Kidney (tissue), 14 donors: ENCODE measurements around the gene SEZ6L. TPM values are rescaled to one million over a fixed set of nuclear protein-coding genes. Genes with fewer than 3 reads are reported as not detected.

ENCODE experiments used
- DNase-seq, 5 donors: peaks; one replicate each; pipeline ENCODE4 v3.0.0-alpha.2; 2013 to 2020
- FAIRE-seq: peaks from 2 replicates; lab custom pipeline; 2012; peaks lifted over from hg19 to GRCh38; lab: Jason Lieb, UNC
- H3K27ac ChIP-seq, 2 donors: one replicate each; pipeline ENCODE4 v1.7.0; 2013; ENCODE audit warnings: low read depth in 2 of 2, low read length in 2 of 2, inconsistent platforms in 1 of 2
- H3K27me3 ChIP-seq: one replicate; pipeline ENCODE4 v1.7.1; 2013; ENCODE audit warnings: low read length, inconsistent platforms; ENCODE audit not compliant: control insufficient read depth, insufficient read depth
- H3K36me3 ChIP-seq, 3 donors: one replicate each; pipeline versions ENCODE4 v1.7.0 to v1.7.1; 2013; ENCODE audit warnings: low read length in 3 of 3, control low read depth in 1 of 3, inconsistent platforms in 1 of 3; ENCODE audit not compliant: insufficient read depth in 3 of 3, control insufficient read depth in 2 of 3
- H3K4me1 ChIP-seq, 3 donors: one replicate each; pipeline versions ENCODE4 v1.7.0 to v1.7.1; 2013; ENCODE audit warnings: low read length in 3 of 3, inconsistent platforms in 1 of 3, low read depth in 1 of 3; ENCODE audit not compliant: control insufficient read depth in 2 of 3, insufficient read depth in 2 of 3
- H3K4me3 ChIP-seq, 3 donors: one replicate each; pipeline versions ENCODE4 v1.7.0 to v1.8.1; 2013; ENCODE audit warnings: low read length in 3 of 3, control low read depth in 1 of 3, inconsistent platforms in 1 of 3
- H3K9ac ChIP-seq, 3 donors: one replicate each; pipeline versions ENCODE4 v1.7.0 to v1.7.1; 2013; ENCODE audit warnings: low read length in 3 of 3, control low read depth in 1 of 3, inconsistent platforms in 1 of 3
- H3K9me3 ChIP-seq, 3 donors: one replicate each; pipeline versions ENCODE4 v1.7.0 to v1.7.1; 2013; ENCODE audit warnings: low read length in 3 of 3, control low read depth in 1 of 3, inconsistent platforms in 1 of 3; ENCODE audit not compliant: control insufficient read depth in 2 of 3, insufficient read depth in 1 of 3
- CTCF ChIP-seq: IDR thresholded peaks from 3 replicates; pipeline ENCODE4 v1.5.1; 2012; ENCODE audit warnings: mild to moderate bottlenecking, moderate library complexity, borderline replicate concordance; ENCODE audit not compliant: insufficient read depth; ENCODE audit errors: extremely low read depth
- intact Hi-C: fragments of 100-400 bp; cut with DNase I; formaldehyde crosslinking; loops from one replicate; pipeline ENCODE4 v1.11.1; 2022
- polyA plus RNA-seq: library from polyadenylated mRNA; stranded (reverse); fragments of 350-450 nt; fragmentation: Illumina TruSeq; extraction: RNeasy Lipid Tissue Mini Kit (QIAGEN cat#74804); gene quantifications from one replicate; pipeline ENCODE4 v1.2.3, GENCODE V29; 2014; ENCODE audit warnings: low read depth, low replicate concordance; ENCODE audit not compliant: insufficient read depth
- total RNA-seq: library from RNA; stranded (reverse); fragmentation: NEBNext Ultra II Directional; extraction: Animal tissue kit (Norgen Biotek cat#: 25700); gene quantifications from one replicate; pipeline ENCODE4 v1.2.1, GENCODE V29; 2021
- donor health status: control.
- donor health status: control.
- donor health status: control.
- donor health status: control.
- donor health status: control.
- donor health status: DM: yes; HTN: yes; CAD: no.
- donor health status: Normal renal cell carcinoma (clear cell type).

The SEZ6L gene
- total and polyA plus RNA-seq, 2 donors from 2014 or later, result 0.09 to 0.19 TPM

- no peak overlapping the region for H3K4me3 ChIP-seq
- H3K4me1 ChIP-seq, result no peaks in the 10 kb centered on the region
- TF ChIP-seq CTCF, result no peak
- H3K27ac ChIP-seq, result no peak overlapping the region
- no peak overlapping the region for H3K9ac ChIP-seq
- H3K9me3 ChIP-seq, result no peaks in the 10 kb centered on the region
- intact Hi-C loops, result no loop called here
- H3K27me3 ChIP-seq, result no peaks in the 10 kb centered on the region
- no peaks in the 10 kb centered on the region for H3K36me3 ChIP-seq
- no peak for DNase-seq
- no peak for FAIRE-seq
Observed at GRCh38 chr22:26197425-26197824, 28.2 kb downstream of the SEZ6L start.

DNA sequence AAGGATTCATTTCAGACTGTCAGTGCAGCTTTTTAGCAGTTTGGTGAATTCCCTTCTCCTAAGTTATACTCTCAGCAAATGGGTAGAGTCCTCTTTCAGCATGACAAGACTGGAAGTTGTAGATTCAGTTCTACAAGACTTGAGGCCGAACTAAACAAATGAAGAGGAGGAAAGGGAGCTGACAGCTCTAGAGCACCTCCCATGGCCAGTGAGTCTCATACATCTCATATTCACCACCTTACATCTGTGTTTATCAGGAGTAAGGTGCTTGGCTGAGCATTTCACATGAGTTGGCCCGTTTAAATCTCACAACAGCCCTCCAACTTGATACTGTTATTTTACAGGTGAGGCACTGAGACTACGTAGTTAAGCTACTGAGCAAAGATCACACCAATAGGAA is 30.4 kb downstream of the SEZ6L start:
- Histone ChIP-seq H3K4me1 (no peaks in the 10 kb centered on the region), H3K27ac (no peak overlapping the region), H3K4me3 (no peak overlapping the region), H3K36me3 (no peaks in the 10 kb centered on the region), H3K9ac (no peak overlapping the region), H3K9me3 (no peaks in the 10 kb centered on the region), H3K27me3 (no peaks in the 10 kb centered on the region)
- intact Hi-C loops, result no loop called here
- DNase-seq, result no peak
- FAIRE-seq, result no peak
- no peak for TF ChIP-seq CTCF

GRCh38 chr22:26202280-26202924 is 33.1 kb downstream of the SEZ6L start:
- H3K4me3 ChIP-seq, result no peak overlapping the region
- H3K9ac ChIP-seq, result no peak overlapping the region
- FAIRE-seq, result no peak
- no peak for DNase-seq
- H3K36me3 ChIP-seq, result no peaks in the 10 kb centered on the region
- no peak overlapping the region for H3K27ac ChIP-seq
- intact Hi-C loops, result no loop called here
- no peaks in the 10 kb centered on the region for H3K9me3 ChIP-seq
- no peaks in the 10 kb centered on the region for H3K4me1 ChIP-seq
- TF ChIP-seq CTCF, result no peak
- no peaks in the 10 kb centered on the region for H3K27me3 ChIP-seq

- FAIRE-seq (no peak), DNase-seq (no peak)
- TF ChIP-seq CTCF, result no peak
- Histone ChIP-seq H3K9ac (no peak overlapping the region), H3K4me3 (no peak overlapping the region), H3K27ac (no peak overlapping the region), H3K36me3 (no peaks in the 10 kb centered on the region), H3K27me3 (no peaks in the 10 kb centered on the region), H3K4me1 (no peaks in the 10 kb centered on the region), H3K9me3 (no peaks in the 10 kb centered on the region)
- intact Hi-C loops, result no loop called here
Observed at GRCh38 chr22:26205494-26205893, 36.2 kb downstream of the SEZ6L start.
